NCI-H82 treated with DMSO at 0.1 percent for 48 hours (cell line): Measurements from ENCODE around the gene BACE1.

ENCODE experiments used
- DNase-seq: peaks from one replicate; lab custom pipeline; 2025; ENCODE audit not compliant: unreplicated experiment; lab: John Stamatoyannopoulos, UW

The BACE1 gene

DNA sequence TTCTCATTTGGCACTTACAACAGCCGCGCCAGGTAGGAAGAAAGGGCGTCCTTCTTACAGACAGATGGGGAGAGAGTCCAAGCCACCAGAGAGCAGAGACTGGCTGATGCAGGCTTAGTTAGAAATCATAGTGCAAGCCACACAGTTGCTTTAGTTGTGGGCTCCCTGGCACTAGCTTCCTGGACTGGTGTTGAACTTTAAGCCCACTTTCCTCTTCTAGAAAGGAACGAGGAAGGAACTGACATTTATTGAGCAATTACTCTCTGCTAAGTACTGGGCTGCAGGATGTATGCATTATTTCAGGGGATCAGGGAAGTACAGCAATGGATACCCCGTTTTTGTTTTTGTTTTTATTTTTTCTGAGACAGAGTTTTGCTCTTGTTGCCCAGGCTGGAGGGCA, 3.0 kb downstream of the BACE1 start:
- no peak for DNase-seq

DNA sequence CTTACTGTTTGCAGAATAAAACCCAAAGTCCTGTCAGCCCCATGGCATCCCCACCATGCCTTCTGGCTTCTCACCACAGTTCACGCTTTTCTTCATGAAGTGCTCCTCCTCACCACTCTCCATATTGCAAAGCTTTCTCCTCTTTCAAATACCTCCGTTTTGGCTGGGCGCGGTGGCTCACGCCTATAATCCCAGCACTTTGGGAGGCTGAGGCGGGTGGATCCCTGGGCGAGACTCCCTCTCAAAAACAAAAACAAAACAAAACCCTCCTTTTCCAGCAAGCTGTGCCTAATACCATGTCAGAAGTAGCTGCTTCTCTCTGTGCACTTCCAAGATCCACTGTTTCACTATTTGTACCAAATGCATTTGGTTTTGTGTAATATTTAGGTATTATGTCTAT, 6.7 kb downstream of the BACE1 start:
- DNase-seq, result no peak

DNA sequence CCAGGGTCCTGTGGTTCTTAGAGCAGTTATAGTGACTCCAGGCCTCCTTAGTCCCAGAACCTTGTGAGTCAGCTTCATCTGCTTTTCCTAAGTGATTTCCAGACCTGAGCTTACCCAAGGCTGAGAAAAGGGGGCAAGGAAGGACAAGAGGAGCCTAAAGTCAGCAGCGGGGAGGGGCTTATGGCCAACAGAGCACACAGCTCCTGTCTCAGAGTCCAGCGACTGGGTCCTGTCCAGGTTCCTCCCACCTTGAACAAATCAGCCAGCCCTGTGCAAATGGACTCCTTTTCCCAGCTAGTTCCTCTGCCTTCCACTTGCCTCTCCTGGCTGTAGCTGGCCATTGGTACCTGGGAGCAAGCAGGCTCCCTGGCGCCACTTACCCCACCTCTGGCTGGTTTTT, 10.9 kb downstream of the BACE1 start:
- DNase-seq, result no peak

GRCh38 chr11:117303646-117304315, 12.3 kb downstream of the BACE1 start:
- DNase-seq, result no peak

DNA sequence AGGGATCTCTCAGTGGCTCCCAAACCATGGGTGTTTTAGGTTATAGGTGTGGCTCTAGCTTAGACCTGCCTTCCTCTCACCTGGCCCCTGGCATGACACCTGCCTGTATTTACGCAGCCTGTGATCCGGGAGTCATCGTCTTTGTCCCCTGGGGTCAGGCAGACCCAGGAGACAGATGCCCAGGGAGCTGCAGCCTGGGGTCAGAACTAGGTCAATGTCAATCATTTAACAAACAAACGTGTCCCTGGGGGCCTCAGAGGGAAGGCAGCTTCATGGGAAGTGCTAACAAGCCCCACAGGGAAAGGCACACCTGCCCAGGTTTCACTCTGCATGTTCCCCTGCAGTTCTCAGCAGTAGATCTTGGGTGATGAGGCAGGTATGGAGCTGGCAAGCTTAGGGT, 13.0 kb downstream of the BACE1 start:
- no peak for DNase-seq

DNA sequence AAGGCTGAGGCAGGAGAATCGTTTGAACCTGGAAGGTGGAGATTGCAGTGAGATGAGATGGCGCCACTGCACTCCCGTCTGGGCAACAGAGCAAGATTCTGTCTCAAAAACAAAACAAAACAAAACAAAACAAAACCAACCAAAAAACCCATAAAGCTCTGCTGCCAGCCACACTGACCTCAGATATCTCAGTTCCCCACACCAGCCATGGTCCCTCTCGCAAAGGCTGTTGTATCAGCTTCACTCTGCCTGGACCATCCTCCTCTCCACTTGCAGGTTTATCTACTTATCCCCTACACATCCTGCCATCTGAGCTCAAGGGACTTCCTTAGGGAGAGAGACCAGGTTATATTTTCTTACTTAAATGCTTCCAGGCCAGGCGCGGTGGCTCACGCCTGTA, 13.8 kb downstream of the BACE1 start:
- no peak for DNase-seq

- no peak for DNase-seq
Measured at GRCh38 chr11:117300773-117301172, 15.3 kb downstream of the BACE1 start.

GRCh38 chr11:117300283-117300663, 15.8 kb downstream of the BACE1 start:
- DNase-seq, result no peak

GRCh38 chr11:117299351-117300282, 16.4 kb downstream of the BACE1 start:
- no peak for DNase-seq

GRCh38 chr11:117298195-117298594, 17.9 kb downstream of the BACE1 start:
- DNase-seq, result no peak

GRCh38 chr11:117296881-117297280, 19.2 kb downstream of the BACE1 start:
- no peak for DNase-seq

- no peak for DNase-seq
Measured at GRCh38 chr11:117295438-117296137, 20.5 kb downstream of the BACE1 start.

GRCh38 chr11:117292616-117293015, 23.4 kb downstream of the BACE1 start:
- DNase-seq, result no peak

DNA sequence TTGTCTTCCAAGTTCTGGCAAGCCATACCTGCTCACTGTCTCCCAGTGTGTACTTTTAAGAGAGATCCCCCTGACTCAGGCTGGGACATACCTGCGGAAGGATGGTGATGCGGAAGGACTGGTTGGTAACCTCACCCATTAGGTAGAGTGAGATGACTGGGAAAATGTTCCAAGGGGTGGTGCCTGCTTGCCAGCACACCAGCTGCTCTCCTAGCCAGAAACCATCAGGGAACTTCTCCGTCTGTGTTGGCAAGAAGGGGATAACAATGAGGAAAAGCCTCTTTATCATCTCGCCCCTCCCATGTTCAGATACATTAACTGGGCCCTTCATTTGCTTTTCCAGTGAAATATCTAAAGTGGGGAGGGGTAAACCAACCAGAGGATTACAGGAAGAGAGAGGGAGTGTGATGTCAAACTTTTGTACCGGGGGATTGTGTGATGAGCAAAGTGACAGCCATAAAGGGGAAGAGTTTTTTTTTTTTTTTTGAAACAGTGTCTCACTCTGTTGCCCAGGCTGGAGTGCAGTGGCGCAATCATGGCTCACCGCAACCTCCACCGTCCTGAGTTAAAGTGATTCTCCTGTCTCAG, 25.2 kb downstream of the BACE1 start, which contains the start of gene BACE1-AS:
TSS of gene BACE1-AS (plus strand) at position 538 of the 588 bp plus-strand sequence.
- no peak for DNase-seq

- DNase-seq, result no peak
Measured at GRCh38 chr11:117289795-117290194, 26.3 kb downstream of the BACE1 start.

GRCh38 chr11:117287668-117288067, 28.4 kb downstream of the BACE1 start:
- DNase-seq, result no peak

DNA sequence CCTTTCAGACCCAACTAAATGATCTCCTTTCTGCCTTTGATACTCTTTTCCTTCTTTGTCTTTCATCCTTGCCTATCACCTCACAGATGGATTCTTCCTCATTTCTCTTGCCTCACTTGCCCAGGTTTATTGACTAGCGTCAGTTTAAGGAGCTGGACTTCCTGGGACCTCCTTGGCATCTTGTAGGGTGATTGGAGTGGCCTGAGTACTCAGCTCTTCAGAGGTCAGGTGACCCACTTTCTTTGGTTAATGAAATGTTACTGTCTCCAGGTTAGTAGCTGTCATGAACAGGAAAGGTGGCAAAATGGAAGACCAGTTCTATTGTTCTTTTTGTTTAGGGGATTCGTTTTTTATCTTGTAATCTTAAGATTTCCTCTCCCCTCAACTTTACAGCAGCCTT, 29.5 kb downstream of the BACE1 start:
- no peak for DNase-seq

- peak; percentile 56 for DNase-seq
Measured at GRCh38 chr11:117284053-117284452, 32.0 kb downstream of the BACE1 start.

DNA sequence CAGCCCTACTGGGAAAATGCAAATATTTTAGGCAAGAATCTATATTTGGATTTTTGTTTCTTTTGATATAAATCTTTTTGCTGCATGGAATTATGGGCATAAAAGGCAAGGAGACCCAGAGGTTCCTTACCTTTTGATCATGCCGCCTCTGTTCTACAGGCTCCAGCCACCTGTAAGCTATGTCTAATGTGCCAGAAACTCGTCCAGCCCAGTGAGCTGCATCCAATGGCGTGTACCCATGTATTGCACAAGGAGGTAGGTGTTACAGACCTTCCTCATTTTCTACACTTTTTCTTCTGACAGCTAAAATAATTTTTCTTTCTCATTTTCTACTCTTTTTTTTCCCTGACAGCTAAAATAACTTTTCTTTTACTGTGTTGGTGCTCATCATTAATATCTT, 33.1 kb downstream of the BACE1 start:
- DNase-seq, result no peak

DNA sequence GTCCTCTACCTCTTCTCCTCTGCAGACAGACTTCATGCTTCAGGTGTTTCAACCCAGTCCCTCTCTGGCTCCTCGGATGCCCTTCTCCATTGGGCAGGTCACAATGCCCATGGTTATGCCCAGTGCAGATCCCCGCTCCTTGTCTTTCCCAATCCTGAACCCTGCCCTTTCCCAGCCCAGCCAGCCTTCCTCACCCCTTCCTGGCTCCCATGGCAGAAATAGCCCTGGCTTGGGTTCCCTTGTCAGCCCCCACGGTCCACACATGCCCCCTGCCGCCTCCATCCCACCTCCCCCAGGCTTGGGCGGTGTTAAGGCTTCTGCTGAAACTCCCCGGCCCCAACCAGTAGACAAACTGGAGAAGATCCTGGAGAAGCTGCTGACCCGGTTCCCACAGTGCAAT, 34.2 kb downstream of the BACE1 start:
- DNase-seq, result no peak

DNA sequence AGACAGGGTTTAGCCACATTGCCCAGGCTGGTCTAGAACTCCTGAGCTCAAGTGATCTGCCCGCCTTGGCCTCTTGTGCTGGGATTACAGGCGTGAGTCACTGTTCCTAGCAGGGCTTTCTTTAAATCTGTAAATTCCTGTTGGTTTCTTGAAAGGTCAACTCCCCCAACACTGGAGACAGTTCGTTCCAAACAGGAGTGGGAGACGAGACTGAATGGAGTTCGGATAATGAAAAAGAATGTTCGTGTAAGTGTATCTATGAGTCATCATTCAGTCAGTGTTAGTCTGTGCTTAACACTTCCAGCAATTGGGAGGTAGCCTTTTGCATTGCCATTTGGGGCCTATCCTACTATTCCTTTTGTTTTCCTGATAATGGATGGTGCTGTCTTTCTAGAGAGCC, 34.9 kb downstream of the BACE1 start:
- DNase-seq, result no peak
